Prostate gland (tissue), 2 donors: ENCODE data around the gene APPL2. TPM values are rescaled to one million over a fixed set of nuclear protein-coding genes. Genes with fewer than 3 reads are reported as not detected.

Experiments used
- DNase-seq: peaks from one replicate; pipeline ENCODE4 v3.0.0-alpha.2; 2019; ENCODE audit warnings: low spot score
- H3K27ac ChIP-seq, 2 donors: fragments of 200-600 bp; sonication (generic); 2 replicates each; pipeline ENCODE4 v1.5.1; 2017 to 2019
- H3K27me3 ChIP-seq: fragments of 200-600 bp; sonication (generic); replicated peaks from 2 replicates; pipeline ENCODE4 v1.5.1; 2019; ENCODE audit not compliant: insufficient read depth
- H3K36me3 ChIP-seq, 2 donors: fragments of 200-600 bp; sonication (generic); 1 replicate in 1 of 2; 2 replicates in 1 of 2; pipeline versions ENCODE4 v1.5.1 to v1.8.1; 2017 to 2019
- H3K4me1 ChIP-seq: fragments of 200-600 bp; sonication (generic); replicated peaks from 2 replicates; pipeline ENCODE4 v1.5.1; 2019
- H3K4me3 ChIP-seq, 2 donors: fragments of 200-600 bp; sonication (generic); 2 replicates each; pipeline ENCODE4 v1.5.1; 2017 to 2019
- H3K9me3 ChIP-seq: fragments of 200-600 bp; sonication (generic); 2 replicates; pipeline ENCODE4 v1.5.1; 2017
- CTCF ChIP-seq, 4 experiments: fragments of 200-600 bp in 2 of 4; fragments of 450-650 bp in 2 of 4; sonication (generic) in 2 of 4; IDR thresholded peaks; 1 replicate in 3 of 4; 2 replicates in 1 of 4; pipeline ENCODE4 v1.5.1; 2016 to 2019; ENCODE audit warnings: antibody characterized with exemption in 4 of 4, mild to moderate bottlenecking in 2 of 4, moderate library complexity in 2 of 4
- POLR2A ChIP-seq: fragments of 450-650 bp; IDR thresholded peaks from one replicate; pipeline ENCODE4 v1.6.1; 2016; ENCODE audit warnings: antibody characterized with exemption, mild to moderate bottlenecking
- POLR2AphosphoS5 ChIP-seq: sonication (generic); formaldehyde crosslinking; IDR thresholded peaks from one replicate; pipeline ENCODE4 v1.6.1; 2017; ENCODE audit warnings: antibody characterized with exemption
- WGBS: methylation state at CpG from one replicate; pipeline ENCODE4 v1.1.5; 2018; 5-methylcytosine and 5-hydroxymethylcytosine counted together
- intact Hi-C: fragments of 100-400 bp; cut with DNase I; formaldehyde crosslinking; loops from one replicate; pipeline ENCODE4 v1.14.2; 2022
- total RNA-seq, 2 donors: library from RNA; depleted of rRNA; stranded (reverse); fragments of >200 nt; gene quantifications; one replicate each; pipeline ENCODE4 v1.1.0, GENCODE V29; 2016

Gene APPL2
- total RNA-seq, 2 donors from 2014 or later: 72.0 to 110 TPM

- H3K27ac ChIP-seq: peak overlapping the region in 1 of 2 donors; percentile 52
- no peak overlapping the region for H3K4me3 ChIP-seq
- H3K9me3 ChIP-seq: no peaks in the 10 kb centered on the region
- no peak for DNase-seq
- intact Hi-C loops: no loop called here
- no peaks in the 10 kb centered on the region for H3K27me3 ChIP-seq
- WGBS: 90% methylated on average over 16 of the region's 16 CpGs
- H3K36me3 ChIP-seq: peaks cover 4 to 6% of the 10 kb centered on the region in 2 donors
- peaks cover 8% of the 10 kb centered on the region for H3K4me1 ChIP-seq
- TF ChIP-seq CTCF (IDR thresholded peaks at IDR 0.05) (no peak), POLR2A (no peak), POLR2AphosphoS5 (no peak)
Observed at GRCh38 chr12:105206686-105207374, 29.1 kb downstream of the APPL2 start.

GRCh38 chr12:105205322-105206048, 30.5 kb downstream of the APPL2 start:
- no peak overlapping the region for H3K4me3 ChIP-seq
- intact Hi-C loops: no loop called here
- no peaks in the 10 kb centered on the region for H3K9me3 ChIP-seq
- no peaks in the 10 kb centered on the region for H3K27me3 ChIP-seq
- peak overlapping the region in 1 of 2 donors; percentile 52 for H3K27ac ChIP-seq
- peaks cover 8% of the 10 kb centered on the region for H3K4me1 ChIP-seq
- peak; percentile 49 for DNase-seq
- TF ChIP-seq CTCF (IDR thresholded peaks at IDR 0.05) (peak in 2 of 4 experiments; percentile 30 to 37), POLR2AphosphoS5 (peak; percentile 68), POLR2A (no peak)
- peaks cover 4 to 6% of the 10 kb centered on the region in 2 donors for H3K36me3 ChIP-seq
- WGBS: 62% methylated on average over 10 of the region's 10 CpGs

GRCh38 chr12:105204916-105205315, 31.1 kb downstream of the APPL2 start:
- H3K27me3 ChIP-seq: no peaks in the 10 kb centered on the region
- intact Hi-C loops: no loop called here
- H3K4me1 ChIP-seq: peaks cover 8% of the 10 kb centered on the region
- 82% methylated on average over 6 of the region's 6 CpGs for WGBS
- TF ChIP-seq CTCF (IDR thresholded peaks at IDR 0.05) (no peak), POLR2A (no peak), POLR2AphosphoS5 (no peak)
- peak overlapping the region in 1 of 2 donors; percentile 24 for H3K27ac ChIP-seq
- no peak for DNase-seq
- H3K9me3 ChIP-seq: no peaks in the 10 kb centered on the region
- H3K36me3 ChIP-seq: peaks cover 4 to 6% of the 10 kb centered on the region in 2 donors
- no peak overlapping the region for H3K4me3 ChIP-seq

GRCh38 chr12:105204127-105204526, 31.8 kb downstream of the APPL2 start:
- no peaks in the 10 kb centered on the region for H3K9me3 ChIP-seq
- TF ChIP-seq CTCF (IDR thresholded peaks at IDR 0.05) (no peak), POLR2AphosphoS5 (no peak), POLR2A (no peak)
- no peaks in the 10 kb centered on the region for H3K27me3 ChIP-seq
- WGBS: 96% methylated on average over 8 of the region's 8 CpGs
- peaks cover 4 to 6% of the 10 kb centered on the region in 2 donors for H3K36me3 ChIP-seq
- no peak for DNase-seq
- H3K27ac ChIP-seq: no peak overlapping the region
- peaks cover 8% of the 10 kb centered on the region for H3K4me1 ChIP-seq
- H3K4me3 ChIP-seq: no peak overlapping the region
- intact Hi-C loops: no loop called here
